HG03558 (cell line): ENCODE measurements around the gene TUBA4B.

Experiments
- ATAC-seq: cut with Tn5 transposase; IDR thresholded peaks from one replicate; pipeline ENCODE4 v1.9.1; 2021; ENCODE audit warnings: moderate number of reproducible peaks; ENCODE audit not compliant: unreplicated experiment; ENCODE audit errors: extremely low read depth

The TUBA4B gene

DNA sequence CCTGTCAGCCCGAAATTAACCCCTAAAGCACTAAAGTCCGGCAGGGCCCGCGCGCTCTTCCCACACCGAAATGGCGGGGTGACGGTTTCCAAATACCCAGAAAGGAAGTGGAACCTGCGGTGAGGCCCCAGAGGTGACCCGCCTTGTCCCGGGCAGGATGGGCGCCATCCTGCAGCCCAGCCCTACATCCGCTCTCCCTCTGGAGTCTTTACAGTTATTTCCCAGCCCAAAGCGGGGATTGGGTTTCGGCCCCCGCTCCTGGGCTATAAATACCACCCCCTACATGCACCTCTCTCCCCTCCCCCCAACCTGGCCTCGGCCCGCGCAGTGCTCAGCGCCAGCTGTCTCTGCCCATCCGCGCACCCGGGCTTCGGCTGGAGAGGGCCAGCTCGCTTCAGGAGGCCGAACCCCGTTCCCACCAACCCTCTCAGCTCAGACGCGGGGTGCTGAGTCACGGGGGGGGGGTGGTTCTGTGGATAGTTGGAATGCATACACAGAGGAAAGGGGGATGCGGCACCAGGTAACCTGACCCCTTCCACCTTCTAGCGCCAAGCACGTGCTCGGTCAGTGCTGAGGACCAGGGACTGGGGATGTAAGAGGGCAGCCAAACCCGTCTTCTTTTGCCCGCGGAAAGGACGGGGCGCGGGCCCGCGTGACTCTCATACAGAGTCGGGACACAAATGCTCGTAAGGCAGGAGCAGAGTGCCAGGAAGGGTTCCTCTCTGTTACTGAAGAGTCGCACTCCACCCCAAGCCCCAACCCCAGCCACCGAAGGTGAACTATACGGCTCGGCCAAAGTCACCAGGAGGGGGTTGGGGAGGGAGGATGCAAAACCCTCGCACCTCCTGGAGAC lies at the start of gene TUBA4B:
Gene TUBA4B (plus strand): TSS at position 344 of the 853 bp plus-strand sequence. CDS start 165 bp downstream, at position 509.
- ATAC-seq: no peak

DNA sequence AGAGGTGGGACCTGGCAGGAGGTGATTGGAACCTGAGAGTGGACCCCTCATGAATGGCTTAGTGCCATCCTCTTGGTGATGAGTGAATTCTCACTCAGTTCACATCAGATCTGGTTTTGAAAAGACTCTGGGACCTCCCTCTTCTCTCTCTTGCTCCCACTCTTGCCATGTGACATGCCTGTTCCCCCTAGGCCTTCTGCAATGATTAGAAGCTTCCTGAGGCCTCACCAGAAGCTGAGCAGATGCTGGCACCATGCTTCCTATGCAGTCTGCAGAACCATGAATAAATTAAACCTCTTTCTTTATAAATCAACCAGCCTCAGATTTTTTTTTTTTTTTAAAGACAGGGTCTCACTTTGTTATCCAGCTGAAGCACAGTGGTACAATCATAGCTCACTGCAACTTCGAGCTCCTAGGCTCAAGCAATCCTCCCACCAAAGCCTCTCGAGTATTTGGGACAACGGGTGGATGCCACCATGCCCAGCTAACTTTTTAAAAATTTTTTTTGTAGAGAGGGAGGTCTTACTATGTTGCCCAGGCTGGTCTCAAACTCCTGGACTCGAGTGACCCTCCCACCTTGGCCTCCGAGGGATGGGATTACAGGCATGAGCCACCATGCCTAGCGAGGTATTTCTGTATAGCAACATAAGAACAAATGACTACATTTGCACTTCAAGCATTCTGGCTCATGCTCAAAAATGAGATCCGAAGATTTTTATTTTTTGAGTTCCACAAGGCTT lies 48.4 kb upstream of the TUBA4B start:
- ATAC-seq: no peak

DNA sequence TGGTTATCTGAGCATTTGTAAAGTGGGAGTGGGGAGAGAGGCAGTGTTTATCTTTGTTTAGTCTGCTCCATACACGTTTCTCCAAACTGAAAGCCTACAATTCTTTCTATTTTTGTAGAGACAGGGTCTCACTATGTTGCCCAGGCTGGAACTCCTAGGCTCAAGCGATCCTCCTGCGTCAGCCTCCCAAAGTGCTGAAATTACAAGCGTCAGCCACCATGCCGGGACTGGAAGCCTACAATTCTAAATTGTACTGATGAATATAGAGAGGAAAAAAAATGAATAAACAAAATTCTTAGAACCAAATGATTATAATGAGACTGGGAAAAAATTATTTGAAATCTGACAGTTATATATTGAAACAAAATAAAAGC lies 47.9 kb upstream of the TUBA4B start:
- ATAC-seq: no peak

DNA sequence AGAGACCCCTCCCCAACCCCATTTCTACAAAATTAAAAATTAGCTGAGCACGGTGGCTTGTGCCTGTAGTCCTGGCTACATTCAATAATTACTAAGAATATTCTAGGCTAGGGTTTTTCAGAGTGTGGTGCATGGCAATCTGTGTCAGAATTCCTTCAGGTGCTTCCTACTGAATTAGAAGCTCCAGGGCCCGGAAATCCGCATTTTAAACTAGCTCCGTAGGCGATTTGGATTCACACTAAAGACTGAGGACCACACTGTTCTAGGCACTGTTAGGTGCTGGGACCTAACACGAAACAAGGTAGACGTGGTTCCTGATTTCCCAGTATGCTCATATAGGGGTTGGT lies 47.1 kb upstream of the TUBA4B start:
- no peak for ATAC-seq

DNA sequence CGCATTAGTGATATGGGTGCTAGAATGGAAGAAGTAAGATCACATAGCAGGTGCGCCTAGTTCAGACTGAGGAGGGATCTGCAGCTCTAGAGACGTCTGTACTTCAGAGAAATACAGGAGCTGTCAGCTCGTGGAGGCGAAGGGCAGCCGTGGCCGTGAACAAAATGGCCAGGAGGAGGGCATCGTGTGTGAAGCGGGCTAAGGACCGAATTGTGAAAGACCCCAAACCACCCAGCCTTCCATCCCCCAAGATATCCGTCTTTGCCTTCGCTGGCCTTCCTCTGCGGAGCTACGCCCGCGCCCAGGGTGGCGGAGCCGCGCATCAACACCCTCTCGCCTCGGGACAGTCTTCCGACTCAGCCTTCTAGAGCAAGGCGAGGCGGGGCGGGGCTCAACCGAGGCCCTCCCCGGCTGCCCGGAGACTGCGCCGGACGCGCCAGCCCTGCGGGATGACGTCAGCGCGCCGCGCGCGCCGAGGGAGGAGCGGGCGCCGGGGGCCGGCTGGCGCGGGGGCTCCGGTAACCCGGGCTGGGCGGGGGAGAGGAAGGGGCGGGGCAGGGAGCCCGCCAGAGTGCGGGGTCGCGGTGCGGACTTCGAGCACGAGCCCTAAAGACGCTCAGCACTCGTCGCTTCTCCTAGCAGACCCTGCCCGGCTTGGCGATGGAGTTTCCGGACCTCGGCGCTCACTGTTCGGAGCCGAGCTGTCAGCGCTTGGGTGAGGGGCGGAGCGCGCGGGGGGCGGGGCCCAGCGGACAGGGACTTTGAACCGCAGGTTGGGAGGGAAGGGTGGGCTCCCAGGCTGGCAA lies 46.5 kb upstream of the TUBA4B start, which contains the start of gene ZFAND2B:
Gene ZFAND2B (plus strand): TSS at position 455 of the 806 bp plus-strand sequence. CDS start 206 bp downstream, at position 661.
- ATAC-seq: peak; percentile 83

DNA sequence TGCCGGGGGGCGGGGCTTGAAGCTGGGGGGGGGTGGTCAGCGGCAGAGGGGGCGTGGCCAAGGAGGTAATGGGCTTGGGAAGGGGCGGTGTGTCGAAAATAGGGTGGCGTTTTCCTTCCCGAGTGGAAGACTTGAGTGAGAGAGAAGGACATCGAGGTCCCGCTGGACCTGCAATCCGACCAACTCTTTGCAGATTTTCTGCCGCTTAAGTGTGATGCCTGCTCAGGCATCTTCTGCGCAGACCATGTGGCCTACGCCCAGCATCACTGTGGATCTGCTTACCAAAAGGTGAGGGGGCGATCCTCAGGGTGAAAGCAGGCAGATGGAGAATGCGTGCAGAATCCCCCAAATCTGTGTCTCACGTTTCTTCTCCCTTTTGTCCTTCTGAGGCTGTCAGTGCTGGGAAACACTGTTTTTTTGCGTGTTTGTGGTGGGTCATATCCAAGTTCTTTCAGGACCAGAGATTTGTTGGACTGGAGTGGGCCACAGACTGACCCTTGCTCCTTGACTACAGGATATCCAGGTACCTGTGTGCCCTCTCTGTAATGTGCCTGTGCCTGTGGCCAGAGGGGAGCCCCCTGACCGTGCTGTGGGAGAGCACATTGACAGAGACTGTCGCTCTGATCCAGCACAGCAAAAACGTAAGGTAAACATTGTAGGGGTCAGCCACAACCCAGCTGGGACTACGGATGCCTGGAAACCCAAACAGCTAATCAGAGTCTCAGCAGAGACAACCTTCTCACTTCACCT lies 45.7 kb upstream of the TUBA4B start:
- no peak for ATAC-seq

DNA sequence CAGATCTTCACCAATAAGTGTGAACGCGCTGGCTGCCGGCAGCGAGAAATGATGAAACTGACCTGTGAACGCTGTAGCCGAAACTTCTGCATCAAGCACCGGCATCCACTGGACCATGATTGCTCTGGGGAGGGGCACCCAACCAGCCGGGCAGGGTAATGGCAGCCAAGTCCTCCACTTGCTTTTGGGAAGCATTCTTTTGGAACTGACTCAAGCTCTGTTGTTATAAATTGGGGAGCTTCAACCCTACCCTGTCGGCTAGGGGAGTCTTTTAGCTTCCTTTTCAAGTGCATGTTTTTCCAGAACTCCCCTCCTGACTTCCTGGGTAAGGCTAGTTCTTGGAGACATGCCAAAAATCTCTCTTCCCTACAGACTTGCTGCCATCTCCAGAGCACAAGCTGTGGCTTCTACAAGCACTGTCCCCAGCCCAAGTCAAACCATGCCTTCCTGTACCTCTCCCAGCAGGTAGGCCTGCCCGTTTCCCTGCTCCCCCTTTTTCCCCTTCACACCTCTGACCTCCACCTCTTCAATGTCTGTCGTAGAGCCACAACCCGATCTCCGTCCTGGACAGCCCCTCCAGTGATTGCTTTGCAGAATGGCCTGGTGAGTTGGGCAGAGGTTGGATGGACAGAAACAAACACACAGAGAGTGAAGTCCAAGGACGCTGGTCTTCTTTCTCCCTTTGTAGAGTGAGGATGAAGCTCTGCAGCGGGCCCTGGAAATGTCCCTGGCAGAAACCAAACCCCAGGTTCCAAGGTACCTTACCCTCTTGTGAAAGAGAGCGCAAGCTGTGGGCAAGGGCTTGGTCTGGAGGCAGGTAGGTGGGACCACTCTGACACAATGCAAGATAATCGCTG lies 44.9 kb upstream of the TUBA4B start:
- no peak for ATAC-seq

DNA sequence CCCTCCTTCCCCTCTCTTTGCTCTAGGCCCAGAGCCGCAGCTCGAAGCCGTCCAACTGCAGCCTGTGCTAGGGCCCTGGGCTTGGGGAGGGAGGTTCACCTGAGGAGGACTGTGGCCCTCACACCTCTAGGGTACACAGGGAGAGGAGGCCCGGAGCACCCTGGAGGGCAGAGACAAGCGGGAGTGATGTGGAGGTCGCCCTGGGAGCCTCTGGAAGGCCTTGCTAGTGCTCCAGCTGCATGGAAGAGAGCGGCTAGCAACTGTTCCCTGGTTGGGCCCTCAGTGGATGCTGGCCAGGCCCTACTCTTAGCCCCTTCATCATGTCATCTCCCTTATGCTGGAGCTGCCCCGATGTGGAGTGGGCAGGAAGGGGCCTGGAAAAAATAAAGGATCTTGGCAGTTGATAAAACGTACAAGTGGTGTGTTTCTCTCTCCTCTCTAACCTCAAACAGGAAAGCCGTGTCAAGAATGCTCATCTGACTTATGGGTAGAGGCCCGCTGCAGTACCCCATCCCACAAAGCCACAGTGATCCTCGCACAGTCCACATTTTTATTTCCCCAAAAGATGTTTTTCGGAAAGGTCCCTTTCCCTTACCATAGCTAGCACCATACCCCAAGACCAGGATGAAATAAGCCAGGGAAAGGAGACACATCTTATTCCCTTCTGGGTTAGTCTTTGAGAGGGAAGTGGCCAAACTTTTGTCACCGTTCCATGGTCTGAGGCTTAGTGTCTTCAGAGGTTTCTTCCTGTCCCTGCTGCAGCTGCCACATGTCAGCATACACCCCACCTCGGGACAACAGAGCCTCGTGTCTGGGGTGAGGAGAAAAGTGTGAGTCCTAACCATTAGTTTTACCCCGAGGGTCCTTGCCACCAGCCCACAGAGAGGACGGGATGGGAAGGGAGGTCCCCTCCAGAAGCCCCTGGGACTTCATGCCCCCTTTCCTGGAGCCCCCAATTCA lies 43.5 kb upstream of the TUBA4B start:
- no peak for ATAC-seq

DNA sequence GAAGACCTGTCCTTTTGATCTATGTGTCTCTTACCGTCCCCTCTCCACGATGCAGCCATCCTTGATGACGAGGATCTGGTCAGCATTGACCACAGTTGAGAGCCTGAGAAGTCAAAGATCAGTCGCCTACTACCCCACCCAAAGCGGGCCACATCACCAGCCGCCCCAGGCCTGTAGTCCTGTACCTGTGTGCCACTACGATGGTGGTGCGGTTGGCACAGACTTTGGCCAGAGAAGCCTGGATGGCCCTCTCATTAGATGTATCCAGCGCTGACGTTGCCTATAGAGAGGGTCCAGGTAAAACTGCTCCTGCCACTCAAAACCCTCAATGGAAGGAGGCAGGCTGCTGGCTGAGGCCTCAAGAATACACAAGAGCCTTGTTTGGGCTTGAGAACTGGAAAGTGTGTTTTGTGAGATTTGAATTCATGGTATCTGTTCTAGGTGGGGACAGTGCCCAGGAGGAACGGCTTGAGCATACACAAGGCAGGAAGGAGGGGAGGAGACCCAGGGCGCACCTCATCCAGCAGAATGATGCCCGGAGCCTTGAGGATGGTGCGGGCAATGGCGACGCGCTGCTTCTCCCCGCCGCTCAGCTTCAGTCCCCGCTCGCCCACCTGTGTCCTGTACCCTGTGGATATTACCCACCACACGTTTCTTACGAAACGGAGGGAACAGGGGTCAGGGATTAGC lies 42.7 kb upstream of the TUBA4B start:
- no peak for ATAC-seq

DNA sequence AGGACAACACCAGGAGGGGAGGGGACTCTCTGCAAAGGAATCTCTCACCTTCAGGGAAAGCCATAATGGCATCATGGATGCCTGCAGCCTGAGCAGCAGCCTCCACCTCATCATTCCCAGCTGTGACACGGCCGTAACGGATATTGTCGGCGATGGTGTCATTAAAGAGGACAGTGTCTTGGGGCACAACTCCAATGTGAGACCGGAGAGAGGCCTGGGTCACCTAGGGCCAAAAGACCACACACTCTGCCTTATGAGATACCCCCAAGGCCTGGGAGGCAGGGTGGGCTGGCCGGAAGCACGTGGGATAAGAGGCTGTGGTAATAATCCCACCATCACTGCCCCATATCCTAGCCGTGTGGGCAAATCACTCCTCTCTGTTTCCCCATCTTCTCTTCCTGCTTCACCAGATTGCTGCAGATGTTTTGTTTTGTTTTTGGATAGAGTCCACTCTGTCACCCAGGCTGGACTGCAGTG lies 42.1 kb upstream of the TUBA4B start:
- no peak for ATAC-seq

DNA sequence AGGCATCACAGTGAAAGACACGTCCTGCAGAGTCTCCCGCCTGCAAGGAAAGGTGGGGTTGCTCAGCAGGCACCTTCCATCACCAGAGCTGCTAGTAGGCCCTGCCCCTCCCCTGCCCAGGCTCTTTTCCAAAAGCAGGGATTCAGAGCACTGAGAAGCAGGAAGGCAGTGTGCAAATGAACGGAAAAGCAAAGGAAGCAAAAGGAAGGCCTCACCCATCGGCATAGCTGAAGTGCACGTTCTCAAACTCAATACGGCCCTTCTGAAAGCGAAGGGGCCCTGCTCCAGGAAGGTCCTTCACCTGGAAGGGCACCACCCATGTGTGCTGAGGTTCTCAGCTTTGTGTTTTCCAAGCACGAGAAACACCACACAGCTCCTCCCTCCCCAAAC lies 40.0 kb upstream of the TUBA4B start:
- ATAC-seq: no peak

DNA sequence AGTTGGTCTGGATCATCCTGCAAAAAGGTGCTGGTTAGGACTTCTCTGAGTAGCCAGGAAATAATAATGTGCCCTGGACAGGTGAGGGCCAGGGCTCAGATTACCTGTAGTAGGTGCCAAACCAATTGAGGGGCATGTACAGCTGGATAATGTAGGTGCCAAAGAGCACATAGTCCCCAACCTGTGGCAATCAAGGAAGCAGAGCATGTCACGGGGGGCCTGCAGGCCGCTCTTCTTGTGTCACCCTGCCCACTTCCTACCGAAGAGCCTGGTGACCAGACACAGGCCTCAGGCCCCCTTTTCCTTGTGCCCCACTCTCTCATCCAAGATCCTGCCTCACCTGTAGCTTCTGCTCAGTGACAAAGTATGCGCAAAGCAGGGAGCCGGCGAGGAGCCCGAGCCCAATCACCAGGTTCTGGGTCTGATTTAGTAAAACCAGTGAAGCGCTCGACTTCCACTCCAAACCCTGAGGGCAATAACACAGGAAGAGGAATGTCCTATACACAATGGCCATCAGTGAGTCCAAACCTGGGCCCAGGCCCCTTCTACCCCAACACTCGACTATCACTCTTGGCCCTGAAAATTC lies 39.5 kb upstream of the TUBA4B start:
- ATAC-seq: no peak

DNA sequence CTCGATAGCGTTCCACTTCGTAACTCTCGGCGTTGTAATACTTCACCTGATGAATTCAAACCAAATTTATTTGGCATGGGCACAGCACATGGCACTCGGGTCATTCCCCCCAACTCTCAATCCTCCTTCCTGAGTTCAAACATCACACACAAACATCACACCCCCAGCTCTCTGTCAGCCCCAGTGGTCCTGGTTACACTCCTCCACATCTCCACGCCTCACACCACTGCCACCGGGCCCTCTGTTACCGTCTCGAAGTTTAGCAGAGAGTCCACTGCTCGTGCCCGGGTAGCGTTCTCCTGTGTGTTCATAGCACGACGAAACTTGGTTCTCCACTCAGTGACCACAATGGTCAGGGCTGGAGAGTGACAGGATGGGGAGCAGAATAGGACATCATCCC lies 38.9 kb upstream of the TUBA4B start:
- no peak for ATAC-seq

DNA sequence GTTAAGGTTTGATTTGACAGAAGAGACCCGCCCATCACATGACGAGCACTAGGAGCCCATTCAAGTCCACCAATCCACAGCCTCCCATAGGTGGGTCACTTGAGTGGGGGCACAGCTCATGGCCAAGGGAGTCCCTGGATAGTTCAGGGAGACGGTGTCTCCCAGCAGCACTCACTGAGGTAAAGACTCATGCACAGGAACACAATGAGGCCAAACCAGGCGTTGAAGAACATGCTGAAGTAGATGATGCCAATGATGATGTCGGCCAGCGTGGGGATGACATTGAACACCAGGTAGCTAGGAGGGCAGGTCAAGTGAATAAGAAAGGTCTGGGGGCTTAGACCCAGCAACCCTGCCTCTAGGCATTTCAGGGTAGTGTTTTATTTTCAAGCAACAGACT lies 38.3 kb upstream of the TUBA4B start:
- no peak for ATAC-seq

DNA sequence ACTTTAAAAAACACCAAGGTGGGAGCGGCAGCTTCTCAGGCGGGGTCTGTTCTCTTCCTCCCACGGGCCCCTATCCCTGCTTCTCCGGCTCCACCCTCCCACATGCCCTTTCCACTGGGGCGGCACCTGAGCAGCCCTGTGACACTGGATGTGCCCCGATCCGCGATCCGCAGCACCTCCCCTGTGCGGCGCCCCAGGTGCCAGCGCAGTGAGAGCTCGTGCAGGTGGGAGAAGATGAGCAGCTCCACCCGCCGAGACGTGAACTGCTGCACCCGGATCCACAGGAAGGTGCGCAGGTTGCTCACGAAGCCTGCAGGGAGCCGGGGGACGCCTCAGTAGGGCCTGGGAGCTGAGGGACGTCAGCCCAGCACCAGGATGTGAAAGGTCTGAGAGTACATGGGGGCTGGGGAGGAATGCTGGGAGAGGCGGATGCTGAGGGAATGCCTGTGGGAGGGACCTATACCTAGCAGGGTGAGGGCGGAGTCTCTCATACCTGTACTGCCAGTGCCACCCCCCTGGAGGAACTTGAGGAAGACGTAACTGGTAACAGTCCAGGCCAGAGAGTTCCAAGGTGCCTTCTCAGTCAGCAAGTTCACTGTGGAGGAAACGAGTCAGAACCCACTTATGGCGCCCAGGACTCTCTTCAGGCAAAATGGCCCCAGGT lies 37.0 kb upstream of the TUBA4B start:
- no peak for ATAC-seq

DNA sequence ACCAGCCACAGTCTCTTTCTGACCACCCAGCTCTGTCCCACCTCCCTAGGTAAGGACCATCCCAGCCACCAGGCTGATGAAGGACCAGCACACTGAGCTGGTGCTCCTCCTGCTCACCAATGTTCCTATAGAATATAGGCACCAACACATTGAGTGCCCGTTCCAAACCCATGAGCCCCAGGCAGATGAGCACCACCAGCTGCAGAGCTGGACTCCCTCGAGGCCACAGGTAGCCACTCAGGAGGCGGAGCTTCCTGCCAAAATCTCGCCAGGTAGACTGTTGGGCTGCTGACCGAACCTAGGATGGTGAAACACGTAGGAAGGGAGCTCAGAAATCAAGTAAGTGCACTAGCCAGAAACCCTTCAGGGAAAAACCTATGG lies 36.5 kb upstream of the TUBA4B start:
- no peak for ATAC-seq
